ENCODE data around the gene LRRC23. TPM values are rescaled to one million over a fixed set of nuclear protein-coding genes. Genes with fewer than 3 reads are reported as not detected.

The LRRC23 gene
- total RNA-seq, 1 donor from 2014 or later: 5.7 TPM

DNA sequence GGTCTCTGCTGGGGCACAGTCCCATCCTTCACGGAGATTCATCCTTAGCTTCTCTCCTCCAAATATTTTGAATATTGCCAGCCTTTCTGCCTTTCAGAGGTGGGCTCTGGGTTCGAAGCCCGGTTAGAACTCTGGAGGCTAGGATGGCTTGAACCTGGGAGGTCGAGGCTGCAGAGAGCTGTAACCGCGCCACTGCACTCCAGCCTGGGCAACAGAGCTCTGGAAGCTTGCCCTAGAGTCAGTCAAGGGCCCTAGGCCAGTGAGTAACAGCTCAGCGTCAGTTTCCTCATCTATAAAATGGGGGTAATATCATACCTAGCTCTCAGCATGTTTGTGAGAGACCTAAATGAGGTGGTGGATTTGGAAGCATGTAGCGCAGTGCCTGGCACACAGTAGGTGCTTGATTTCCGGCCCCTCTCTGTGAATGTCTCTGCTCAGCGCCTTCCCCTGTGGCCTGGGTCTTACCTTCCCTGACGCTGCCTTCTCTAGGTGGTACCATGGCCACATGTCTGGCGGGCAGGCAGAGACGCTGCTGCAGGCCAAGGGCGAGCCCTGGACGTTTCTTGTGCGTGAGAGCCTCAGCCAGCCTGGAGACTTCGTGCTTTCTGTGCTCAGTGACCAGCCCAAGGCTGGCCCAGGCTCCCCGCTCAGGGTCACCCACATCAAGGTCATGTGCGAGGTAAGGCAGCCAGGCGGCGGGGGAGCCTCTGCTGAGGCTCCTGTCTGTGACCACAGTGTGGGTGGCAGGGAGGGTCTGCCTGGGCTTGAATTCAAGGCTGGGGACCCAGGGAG is 49.9 kb downstream of the LRRC23 start:
- intact Hi-C loops (cut with micrococcal nuclease): no loop called here

DNA sequence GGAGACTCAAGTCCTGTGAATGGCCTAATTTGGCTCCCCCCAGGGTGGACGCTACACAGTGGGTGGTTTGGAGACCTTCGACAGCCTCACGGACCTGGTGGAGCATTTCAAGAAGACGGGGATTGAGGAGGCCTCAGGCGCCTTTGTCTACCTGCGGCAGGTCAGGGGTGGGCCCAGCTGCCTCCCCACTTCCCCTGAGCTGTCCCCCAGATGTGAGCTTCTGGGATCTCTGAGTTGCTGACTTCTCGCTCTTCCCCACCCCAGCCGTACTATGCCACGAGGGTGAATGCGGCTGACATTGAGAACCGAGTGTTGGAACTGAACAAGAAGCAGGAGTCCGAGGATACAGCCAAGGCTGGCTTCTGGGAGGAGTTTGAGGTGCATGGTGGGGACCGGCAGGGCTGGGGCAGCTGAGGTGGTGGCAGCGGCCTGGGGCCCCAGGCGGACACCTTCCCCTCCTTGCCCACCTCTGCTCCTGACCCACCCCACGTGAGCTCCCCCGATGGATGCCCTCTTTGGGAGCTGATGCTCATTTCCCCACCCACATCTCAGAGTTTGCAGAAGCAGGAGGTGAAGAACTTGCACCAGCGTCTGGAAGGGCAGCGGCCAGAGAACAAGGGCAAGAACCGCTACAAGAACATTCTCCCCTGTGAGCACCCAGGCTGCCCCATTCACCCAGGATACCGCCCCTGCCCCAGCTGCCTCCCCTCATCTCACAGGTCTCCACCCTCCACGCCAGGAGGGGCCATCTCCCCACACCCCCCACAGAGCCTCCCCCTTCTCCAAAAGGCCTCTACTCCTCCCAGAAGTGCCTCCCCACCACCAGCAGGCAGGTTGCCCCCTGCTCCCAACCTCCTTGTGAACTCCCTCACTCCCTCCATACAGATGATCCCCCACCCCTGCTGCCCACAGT is 50.7 kb downstream of the LRRC23 start:
- intact Hi-C loops (cut with micrococcal nuclease): no loop called here

DNA sequence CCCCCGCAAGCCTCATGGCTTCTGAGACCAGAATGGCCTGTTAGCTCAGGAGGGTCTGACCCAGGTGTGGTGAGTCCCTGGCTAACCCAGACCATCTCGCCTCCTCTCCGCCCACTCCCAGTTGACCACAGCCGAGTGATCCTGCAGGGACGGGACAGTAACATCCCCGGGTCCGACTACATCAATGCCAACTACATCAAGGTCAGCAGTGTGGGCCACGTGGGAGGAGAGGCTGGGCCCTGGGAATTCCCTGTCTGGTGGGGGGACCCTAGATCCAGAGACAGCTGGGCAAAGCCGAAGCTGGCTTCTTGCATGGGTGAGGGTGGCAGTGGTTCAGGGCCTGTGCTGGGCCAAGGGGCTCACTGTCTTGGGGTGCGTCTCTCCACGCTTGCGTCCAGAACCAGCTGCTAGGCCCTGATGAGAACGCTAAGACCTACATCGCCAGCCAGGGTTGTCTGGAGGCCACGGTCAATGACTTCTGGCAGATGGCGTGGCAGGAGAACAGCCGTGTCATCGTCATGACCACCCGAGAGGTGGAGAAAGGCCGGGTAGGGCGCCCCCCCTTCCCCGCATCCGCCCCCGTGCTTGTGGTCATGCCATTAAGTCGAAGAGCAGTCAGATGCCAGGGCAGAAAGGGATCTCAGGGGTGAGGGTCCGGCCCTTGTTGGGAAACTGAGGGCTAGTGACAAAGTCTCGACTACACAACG is 51.6 kb downstream of the LRRC23 start:
- intact Hi-C loops (cut with micrococcal nuclease): no loop called here

DNA sequence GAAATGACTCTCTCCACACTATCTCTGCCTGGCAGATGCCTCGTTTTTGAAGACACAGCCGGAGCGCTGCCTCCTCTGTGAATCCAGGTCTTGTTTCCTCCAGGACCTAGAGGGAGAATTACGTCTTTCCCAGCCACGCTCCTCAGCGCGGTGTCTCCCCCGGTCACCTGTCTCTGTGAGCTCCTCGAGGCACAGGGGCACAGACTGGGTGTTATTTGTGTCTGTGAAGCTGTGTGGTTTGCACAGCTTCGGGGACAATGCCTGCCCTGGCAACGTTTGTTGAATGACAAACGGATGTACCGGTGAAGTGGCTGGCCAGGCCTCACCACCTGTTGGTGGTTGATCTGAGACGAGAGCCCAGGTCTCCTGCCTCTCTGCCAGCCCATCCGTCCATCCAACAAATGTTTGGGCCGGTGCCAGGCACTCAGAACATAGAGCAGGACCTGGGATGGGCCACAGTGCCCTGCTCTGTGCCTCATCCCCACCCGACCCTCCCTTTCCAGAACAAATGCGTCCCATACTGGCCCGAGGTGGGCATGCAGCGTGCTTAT is 52.6 kb downstream of the LRRC23 start:
- intact Hi-C loops (cut with micrococcal nuclease): no loop called here

DNA sequence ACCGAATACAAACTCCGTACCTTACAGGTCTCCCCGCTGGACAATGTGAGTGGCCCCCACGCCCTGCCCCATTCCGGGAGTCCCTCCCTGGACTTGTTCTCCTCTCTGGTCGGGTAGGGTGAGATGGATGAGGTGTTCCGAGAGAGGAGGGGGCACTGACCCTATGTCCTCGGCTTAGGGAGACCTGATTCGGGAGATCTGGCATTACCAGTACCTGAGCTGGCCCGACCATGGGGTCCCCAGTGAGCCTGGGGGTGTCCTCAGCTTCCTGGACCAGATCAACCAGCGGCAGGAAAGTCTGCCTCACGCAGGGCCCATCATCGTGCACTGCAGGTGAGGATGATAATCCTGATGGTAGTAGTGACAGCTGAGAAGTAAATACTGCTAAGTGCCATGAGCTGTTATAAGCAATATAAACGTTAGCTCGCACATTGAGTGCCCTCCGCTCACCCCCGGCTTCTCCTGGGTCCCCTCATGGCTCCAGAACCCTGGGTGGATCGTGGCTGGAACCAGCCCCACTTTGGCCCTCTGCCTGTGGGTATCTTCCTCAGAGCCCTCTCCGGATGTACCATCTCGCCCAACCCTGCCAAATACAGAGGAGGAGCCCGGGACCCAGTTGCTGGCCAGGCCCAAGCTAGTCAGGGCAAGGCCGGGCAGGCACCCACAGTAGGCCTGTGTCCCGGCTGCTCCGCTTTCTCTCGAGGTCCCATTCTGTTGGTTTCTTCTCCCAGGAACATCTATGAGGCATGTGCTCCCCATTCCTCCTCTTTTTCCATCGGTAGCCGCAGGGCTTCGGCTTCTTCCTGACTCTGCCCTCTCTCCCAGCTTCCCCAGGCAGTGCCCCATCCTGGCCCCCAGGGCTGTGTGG is 53.4 kb downstream of the LRRC23 start:
- intact Hi-C loops (cut with micrococcal nuclease): no loop called here

DNA sequence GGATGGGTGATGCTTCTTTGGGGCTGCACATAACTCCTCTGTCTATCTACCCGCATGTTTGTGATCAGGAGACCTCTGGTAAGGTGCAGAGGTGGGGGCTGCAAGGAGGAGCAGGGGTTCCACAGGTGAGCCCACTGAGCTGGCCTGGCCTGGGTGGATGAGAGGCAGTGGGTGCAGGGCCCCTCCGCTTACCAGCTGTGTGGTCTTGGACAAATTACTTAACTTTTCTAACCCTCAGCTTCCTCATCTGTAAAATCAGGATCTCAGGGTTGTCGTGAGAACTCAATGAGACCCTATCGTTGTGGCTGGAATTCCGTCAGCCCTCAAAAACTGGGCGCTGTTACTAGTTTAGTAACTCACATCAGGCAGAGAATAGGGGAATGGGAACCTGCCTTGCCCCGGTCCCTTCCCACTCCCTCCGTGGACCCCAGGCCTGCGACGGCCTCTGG is 54.0 kb downstream of the LRRC23 start:
- intact Hi-C loops (cut with micrococcal nuclease): no loop called here

DNA sequence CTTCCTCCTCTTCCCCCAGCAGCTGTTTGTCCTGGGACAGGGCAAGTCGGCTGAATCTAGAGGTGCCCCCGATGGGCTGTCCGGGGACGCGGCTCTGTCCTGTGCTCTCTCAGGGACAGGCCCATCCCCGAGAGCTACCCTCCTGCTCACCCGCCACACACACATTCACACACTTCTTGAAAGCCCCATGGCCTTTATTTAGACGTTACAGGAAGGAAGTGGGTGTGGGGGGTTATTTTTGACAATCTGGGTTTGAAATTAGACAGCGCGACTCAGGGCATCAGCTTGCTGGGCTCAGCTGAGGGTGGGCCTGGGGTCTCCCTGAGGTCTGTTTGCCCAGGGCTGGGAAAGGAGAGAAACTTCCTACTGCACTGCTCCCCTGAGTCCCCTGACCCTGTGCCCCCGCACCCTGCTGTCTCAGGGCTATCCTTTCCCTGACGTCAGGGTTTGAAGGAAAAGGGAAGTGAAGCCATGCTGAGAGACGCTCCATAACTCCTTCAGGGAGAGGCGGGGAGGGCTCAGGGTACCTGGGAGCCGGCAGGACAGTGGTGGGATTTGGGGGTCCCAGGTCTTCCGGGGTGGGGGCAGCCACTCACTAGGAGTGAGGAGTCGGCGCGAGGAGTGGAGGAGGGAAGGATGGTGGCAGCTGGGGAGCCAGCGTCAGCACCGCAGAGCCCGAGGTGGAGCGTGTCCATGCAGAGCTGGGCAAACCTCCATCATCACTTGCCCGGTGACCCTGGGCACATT is 54.6 kb downstream of the LRRC23 start:
- intact Hi-C loops (cut with micrococcal nuclease): no loop called here

DNA sequence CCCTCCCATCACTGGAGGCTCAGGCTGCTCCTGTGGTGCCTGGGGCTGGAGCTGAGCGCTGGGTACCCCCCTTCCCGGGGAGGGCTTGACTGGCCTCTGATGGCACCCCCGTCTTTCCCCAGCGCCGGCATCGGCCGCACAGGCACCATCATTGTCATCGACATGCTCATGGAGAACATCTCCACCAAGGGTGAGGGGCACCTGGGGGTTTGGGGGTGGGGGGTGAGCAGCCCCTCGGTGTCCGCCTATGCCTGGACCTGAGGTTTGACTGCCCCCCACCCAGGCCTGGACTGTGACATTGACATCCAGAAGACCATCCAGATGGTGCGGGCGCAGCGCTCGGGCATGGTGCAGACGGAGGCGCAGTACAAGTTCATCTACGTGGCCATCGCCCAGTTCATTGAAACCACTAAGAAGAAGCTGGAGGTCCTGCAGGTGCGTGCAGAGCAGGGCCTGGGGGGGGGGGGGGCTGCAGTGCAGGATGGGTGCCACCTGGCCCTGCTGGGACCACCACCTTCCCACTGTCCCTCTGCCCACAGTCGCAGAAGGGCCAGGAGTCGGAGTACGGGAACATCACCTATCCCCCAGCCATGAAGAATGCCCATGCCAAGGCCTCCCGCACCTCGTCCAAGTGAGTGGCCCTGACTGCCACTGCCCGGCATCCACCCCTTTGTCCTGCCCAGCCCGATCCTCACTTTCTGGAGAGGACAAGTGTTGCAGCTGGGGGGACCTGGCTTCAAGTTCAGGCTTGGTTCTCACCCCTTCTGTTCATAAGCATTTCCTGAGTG is 55.4 kb downstream of the LRRC23 start:
- intact Hi-C loops (cut with micrococcal nuclease): no loop called here

DNA sequence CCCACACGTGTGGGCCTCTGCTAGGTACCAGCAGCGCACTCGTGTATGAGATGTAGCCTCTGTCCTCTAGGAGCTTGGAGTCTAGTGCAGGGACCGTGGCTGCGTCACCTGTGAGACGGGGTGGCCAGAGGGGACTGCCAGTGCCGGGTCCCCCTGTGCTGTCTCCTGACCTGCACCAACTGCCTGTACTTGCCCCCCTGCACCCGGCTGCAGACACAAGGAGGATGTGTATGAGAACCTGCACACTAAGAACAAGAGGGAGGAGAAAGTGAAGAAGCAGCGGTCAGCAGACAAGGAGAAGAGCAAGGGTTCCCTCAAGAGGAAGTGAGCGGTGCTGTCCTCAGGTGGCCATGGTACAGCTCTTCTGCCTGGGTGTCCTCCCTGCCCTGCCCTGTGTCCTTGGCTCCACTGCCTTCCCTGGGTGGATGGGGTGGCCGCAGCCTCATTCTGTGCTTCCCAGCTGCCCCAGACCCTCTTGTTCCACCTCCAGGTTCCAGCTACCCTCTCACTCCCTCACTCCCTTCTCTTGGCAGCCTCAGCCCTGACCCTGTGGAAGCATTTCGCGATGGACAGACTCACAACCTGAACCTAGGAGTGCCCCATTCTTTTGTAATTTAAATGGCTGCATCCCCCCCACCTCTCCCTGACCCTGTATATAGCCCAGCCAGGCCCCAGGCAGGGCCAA is 56.1 kb downstream of the LRRC23 start:
- intact Hi-C loops (cut with micrococcal nuclease): loop anchor here (1.0 kb wide), 4 partner anchors 8 to 36 kb away; partner anchors contain the start of genes C12orf57, EMG1 and PHB2

DNA sequence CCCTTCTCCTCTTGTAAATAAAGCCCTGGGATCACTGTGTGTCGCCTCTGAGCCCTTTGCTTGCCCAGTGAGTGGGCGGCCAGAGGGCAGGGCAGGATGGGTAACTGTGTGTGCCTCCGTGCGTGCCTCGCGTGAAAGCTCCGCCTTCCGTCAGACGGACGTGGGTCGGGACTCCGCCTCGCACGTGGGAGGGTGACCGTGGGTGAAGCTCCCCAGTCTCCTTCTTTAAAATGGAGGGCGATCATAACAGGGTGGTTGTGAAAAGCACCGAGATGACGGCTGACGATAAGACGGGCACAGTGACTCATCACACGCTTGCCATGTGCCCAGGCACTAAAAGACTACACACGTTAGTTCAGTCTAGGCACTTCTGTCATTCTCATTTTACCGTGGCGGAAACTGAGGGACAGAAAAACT is 56.7 kb downstream of the LRRC23 start:
- intact Hi-C loops (cut with micrococcal nuclease): loop anchor here (1.0 kb wide), 4 partner anchors 9 to 37 kb away; partner anchors contain the start of genes C12orf57, EMG1 and PHB2

DNA sequence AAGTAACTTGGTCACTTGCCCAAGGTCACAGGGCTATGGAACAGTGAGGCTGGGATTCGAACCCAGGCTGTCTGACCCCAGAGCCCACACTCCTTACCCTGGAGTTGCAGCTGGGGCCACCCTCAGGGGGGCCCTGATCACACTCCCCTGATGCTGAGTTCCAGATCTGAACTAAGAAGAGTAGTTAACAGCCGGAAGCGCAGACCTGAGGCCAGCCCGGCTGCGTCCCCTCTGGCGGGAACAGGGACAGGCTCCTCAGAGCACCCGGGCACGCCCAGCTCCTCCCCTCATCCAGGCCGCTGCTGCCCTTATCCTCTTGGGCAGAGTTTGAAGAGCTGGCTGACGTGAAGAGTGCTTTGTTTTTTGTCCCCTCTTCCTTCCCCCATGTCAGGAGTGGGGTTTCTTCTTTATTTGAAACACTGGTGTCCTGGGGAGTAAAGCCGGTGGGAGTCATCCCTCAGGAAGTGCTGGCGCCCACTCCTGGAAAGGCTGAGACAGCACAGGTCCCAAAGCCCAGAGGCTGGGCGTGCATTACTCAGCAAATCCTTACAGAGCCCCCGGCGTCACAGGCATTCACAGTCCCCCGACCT is 57.2 kb downstream of the LRRC23 start:
- intact Hi-C loops (cut with micrococcal nuclease): loop anchor here (1.0 kb wide), 4 partner anchors 9 to 37 kb away; partner anchors contain the start of genes C12orf57, EMG1 and PHB2

DNA sequence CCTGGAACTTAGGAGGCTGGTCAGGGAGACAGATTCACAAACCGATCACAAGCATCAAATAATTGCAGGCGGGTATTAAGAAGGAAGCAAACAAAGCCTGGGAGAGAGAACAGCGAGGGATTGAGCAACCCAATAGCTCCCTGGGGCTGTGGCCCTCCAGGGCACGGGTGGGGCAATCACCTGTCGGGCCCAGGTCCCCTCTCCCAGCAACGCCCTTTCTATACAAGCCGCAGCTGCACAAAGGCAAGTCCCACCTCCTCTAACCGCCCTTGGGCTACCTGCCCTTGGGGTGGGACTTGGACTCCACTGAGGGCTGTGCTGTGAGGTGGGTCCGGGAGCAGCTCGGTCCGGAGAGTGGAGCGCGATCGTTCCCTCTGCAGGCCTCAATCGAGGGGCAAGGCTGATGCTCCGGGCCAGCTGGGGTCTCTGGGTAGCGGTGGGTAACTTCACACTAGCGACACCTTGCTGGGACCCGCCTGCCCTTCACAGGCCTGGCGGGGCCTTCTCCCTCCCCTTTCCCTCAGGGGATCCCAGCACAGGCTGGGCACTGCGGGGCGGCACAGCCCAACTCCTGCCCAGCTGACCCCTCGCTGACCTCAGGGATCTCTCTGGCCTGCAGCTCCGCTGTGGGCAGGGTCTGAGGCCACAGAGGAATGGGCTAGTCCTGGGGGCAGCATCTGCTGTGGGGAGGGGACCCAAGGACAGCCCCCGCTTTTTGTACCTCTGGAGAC is 57.8 kb downstream of the LRRC23 start:
- intact Hi-C loops (cut with micrococcal nuclease): no loop called here

DNA sequence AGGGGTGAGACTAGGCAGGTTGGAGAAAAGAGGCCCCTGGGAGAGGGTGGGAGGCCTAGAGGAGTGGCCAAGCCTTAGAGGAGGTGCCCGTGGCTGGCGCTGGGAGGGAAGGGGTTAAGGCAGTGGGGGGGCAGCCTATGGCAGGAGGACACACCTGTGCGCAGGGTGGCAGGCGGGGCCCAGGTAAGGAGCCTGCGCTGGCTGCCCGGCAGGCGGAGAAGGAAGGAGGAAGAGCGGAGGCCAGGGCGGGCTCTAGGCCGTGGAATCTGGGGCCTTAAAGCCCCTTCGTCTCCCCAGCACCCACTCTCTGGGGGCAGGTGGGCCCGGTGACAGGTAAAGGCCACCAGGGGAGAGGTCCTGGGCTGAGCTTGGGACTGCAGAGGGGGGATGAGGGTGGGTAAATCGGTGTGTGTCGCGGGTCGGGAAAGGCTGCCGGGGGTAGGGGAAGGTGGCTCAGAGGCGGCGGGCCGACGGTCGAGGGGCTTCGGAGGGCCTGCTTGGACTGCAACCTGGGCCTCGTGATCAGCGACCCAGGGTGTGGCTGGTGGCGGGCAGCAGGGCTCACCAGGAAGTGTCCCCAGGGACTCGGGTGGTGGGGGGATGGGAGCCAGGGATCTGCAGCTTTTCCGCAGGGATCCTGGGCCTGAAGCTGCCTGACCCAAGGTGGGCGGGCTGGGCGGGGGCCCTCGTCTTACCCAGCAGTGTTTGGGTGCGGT is 58.6 kb downstream of the LRRC23 start:
- intact Hi-C loops (cut with micrococcal nuclease): no loop called here
